Regular cardiac myocyte (primary cell): ENCODE results near the gene MGAT5. TPM values are rescaled to one million over a fixed set of nuclear protein-coding genes. Genes with fewer than 3 reads are reported as not detected.

Source experiments
- total RNA-seq: library from RNA; depleted of rRNA; stranded (reverse); fragments of >200 nt; gene quantifications from 2 replicates; pipeline ENCODE4 v1.2.3, GENCODE V29; 2014

MGAT5 gene, protein sequence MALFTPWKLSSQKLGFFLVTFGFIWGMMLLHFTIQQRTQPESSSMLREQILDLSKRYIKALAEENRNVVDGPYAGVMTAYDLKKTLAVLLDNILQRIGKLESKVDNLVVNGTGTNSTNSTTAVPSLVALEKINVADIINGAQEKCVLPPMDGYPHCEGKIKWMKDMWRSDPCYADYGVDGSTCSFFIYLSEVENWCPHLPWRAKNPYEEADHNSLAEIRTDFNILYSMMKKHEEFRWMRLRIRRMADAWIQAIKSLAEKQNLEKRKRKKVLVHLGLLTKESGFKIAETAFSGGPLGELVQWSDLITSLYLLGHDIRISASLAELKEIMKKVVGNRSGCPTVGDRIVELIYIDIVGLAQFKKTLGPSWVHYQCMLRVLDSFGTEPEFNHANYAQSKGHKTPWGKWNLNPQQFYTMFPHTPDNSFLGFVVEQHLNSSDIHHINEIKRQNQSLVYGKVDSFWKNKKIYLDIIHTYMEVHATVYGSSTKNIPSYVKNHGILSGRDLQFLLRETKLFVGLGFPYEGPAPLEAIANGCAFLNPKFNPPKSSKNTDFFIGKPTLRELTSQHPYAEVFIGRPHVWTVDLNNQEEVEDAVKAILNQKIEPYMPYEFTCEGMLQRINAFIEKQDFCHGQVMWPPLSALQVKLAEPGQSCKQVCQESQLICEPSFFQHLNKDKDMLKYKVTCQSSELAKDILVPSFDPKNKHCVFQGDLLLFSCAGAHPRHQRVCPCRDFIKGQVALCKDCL
- total RNA-seq: 55.6 and 92.7 TPM in 2 replicates

DNA sequence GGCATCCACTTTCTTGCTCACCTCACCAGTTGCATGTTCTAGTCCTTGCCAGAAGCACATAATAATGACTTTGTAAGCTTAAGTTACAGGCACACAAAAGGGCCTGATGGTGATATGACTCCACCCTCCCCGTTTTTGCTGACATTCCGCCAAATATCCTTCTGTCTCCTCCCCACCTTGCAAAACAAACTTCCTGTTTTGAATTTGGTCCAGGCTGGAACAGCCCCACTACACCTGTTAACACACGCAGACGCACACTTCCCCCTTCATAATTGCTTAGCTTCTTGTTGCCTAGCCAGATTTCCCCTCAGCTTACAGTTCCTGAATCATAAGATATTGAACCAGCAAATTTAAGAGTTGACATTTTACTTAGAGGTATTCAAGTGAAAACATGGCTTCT lies at the start of gene MGAT5:
TSS of gene MGAT5 (plus strand) at position 269 of the 400 bp plus-strand sequence. CDS start 332 bp downstream, outside the sequence.

